ENCODE measurements around the gene HHAT.

Gene HHAT

DNA sequence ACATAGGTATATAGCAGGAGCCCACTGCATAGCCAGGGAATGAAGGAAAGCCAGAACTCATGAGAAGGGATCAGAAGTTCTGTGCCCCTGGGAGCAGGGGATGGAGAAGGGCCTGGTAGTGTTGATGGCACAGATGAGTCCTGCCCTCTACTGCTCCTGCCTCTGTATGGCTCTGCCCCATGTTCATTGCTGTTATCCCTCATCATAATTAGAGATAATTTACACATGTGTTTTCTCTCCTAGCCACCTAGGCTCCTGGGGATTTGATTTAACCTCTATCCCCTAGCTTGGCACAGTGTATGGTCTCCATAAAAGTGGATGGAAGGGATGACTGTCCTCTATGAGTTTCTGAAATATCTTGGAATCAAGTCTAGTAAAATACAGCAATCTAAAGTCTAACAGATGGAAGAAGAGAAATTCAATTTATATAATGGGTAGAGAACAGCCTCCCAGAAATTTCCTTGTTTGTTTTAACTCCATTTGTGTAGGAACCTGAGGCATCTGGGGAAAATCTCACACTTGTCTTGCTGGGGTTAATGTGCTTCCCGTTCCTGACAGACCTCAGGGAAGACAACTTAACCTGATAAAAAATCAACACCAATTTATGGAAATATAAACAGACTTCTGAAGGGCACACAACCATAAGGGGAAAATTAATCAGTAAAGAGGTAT lies 393.8 kb downstream of the HHAT start:
- TF ChIP-seq, protein P1, sequence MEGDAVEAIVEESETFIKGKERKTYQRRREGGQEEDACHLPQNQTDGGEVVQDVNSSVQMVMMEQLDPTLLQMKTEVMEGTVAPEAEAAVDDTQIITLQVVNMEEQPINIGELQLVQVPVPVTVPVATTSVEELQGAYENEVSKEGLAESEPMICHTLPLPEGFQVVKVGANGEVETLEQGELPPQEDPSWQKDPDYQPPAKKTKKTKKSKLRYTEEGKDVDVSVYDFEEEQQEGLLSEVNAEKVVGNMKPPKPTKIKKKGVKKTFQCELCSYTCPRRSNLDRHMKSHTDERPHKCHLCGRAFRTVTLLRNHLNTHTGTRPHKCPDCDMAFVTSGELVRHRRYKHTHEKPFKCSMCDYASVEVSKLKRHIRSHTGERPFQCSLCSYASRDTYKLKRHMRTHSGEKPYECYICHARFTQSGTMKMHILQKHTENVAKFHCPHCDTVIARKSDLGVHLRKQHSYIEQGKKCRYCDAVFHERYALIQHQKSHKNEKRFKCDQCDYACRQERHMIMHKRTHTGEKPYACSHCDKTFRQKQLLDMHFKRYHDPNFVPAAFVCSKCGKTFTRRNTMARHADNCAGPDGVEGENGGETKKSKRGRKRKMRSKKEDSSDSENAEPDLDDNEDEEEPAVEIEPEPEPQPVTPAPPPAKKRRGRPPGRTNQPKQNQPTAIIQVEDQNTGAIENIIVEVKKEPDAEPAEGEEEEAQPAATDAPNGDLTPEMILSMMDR (IDR thresholded peaks at IDR 0.05; ENCODE audit: low read length), result no peak
- TF ChIP-seq EZH2phosphoT487 (IDR thresholded peaks at IDR 0.05; ENCODE audit: low read length), result no peak
- TF ChIP-seq EZH2 (optimal IDR thresholded peaks at IDR 0.05; ENCODE audit: low read depth, low read length), result no peak
- Histone ChIP-seq H3K36me3 (replicated peaks; ENCODE audit: insufficient read depth, low read length) (no peaks in the 10 kb centered on the region), H3F3A (ENCODE audit: insufficient read depth, low read length) (no peaks in the 10 kb centered on the region), H3K4me2 (ENCODE audit: low read depth, low read length) (no peak overlapping the region), H3K27me3 (replicated peaks; ENCODE audit: insufficient read depth, low read length) (no peaks in the 10 kb centered on the region), H2AFZ (ENCODE audit: low read length) (no peak overlapping the region), H3K9ac (ENCODE audit: low read length) (no peak overlapping the region), H3K9me3 (replicated peaks; ENCODE audit: insufficient read depth, low read length) (no peaks in the 10 kb centered on the region), H4K20me1 (ENCODE audit: insufficient read depth, low read length) (no peaks in the 10 kb centered on the region), H3K4me3 (ENCODE audit: low read length) (no peak overlapping the region), H3K79me2 (ENCODE audit: low read length) (no peaks in the 10 kb centered on the region), H3K9me2 (replicated peaks; ENCODE audit: insufficient read depth, low read length) (no peaks in the 10 kb centered on the region), H3K27ac (ENCODE audit: low read length) (no peak overlapping the region), H3K4me1 (ENCODE audit: low read length) (no peaks in the 10 kb centered on the region)
- no peak for DNase-seq

DNA sequence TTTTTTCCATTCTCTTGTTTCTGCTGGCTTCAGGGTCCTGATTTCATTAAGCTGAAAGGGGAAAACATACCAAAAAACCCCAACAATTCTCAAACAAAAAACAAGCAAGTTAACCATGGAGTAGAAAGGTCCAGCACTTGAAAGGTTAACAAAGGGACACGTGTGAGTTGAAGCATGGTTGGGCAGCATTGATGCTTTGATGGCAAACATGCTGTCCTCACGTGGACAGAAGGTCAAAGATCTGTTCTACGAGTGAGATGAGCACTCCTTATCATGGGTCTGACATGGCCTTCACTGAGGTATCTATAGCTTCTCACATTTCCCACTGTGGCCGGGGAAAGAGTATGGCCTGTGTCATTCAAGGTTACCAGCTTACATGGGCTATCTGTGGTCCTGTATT lies 394.9 kb downstream of the HHAT start:
- TF ChIP-seq, protein P1 (IDR thresholded peaks at IDR 0.05; ENCODE audit: low read length), result no peak
- TF ChIP-seq EZH2 (optimal IDR thresholded peaks at IDR 0.05; ENCODE audit: low read depth, low read length), result no peak
- TF ChIP-seq EZH2phosphoT487 (IDR thresholded peaks at IDR 0.05; ENCODE audit: low read length), result no peak
- no peak overlapping the region for H3K9ac ChIP-seq (ENCODE audit: low read length)

DNA sequence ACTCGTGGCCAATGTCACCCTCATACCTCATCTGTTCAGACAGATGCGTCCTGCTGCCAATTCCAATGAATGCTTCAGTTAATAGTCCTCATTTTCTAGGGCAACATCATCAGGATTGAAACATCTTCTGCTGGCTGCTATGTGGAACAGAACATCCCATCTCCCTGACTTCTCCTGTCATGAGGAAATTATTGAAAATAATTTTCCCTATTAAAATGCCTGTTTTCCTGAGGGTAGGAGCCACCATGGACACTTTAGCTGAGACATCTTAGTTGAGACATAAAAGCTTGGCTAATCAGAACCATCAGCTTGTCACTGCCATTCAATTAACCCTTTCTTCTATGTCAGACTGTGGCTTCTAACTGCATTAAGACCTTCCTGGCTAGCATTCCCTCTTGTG lies 396.1 kb downstream of the HHAT start:
- Histone ChIP-seq H3K27me3 (replicated peaks; ENCODE audit: insufficient read depth, low read length) (no peaks in the 10 kb centered on the region), H4K20me1 (ENCODE audit: insufficient read depth, low read length) (no peaks in the 10 kb centered on the region), H3K4me3 (ENCODE audit: low read length) (no peak overlapping the region), H3K79me2 (ENCODE audit: low read length) (no peaks in the 10 kb centered on the region), H3K4me1 (ENCODE audit: low read length) (no peaks in the 10 kb centered on the region), H3K9me3 (replicated peaks; ENCODE audit: insufficient read depth, low read length) (no peaks in the 10 kb centered on the region), H3K4me2 (ENCODE audit: low read depth, low read length) (no peak overlapping the region), H3F3A (ENCODE audit: insufficient read depth, low read length) (no peaks in the 10 kb centered on the region), H3K36me3 (replicated peaks; ENCODE audit: insufficient read depth, low read length) (no peaks in the 10 kb centered on the region), H3K27ac (ENCODE audit: low read length) (no peak overlapping the region), H2AFZ (ENCODE audit: low read length) (no peak overlapping the region), H3K9me2 (replicated peaks; ENCODE audit: insufficient read depth, low read length) (no peaks in the 10 kb centered on the region), H3K9ac (ENCODE audit: low read length) (no peak overlapping the region)
- TF ChIP-seq EZH2phosphoT487 (IDR thresholded peaks at IDR 0.05; ENCODE audit: low read length) (no peak), EZH2 (optimal IDR thresholded peaks at IDR 0.05; ENCODE audit: low read depth, low read length) (no peak)
- TF ChIP-seq, protein P1 (IDR thresholded peaks at IDR 0.05; ENCODE audit: low read length), result no peak
- DNase-seq, result no peak

More for the DNA sequence above, 394.9 kb downstream of the HHAT start:
- DNase-seq, result no peak
- H3K27me3 ChIP-seq (replicated peaks; ENCODE audit: insufficient read depth, low read length), result no peaks in the 10 kb centered on the region
- no peak overlapping the region for H3K27ac ChIP-seq (ENCODE audit: low read length)
- no peaks in the 10 kb centered on the region for H3K36me3 ChIP-seq (replicated peaks; ENCODE audit: insufficient read depth, low read length)
- no peak overlapping the region for H3K4me3 ChIP-seq (ENCODE audit: low read length)
- H3F3A ChIP-seq (ENCODE audit: insufficient read depth, low read length), result no peaks in the 10 kb centered on the region
- H3K9me3 ChIP-seq (replicated peaks; ENCODE audit: insufficient read depth, low read length), result no peaks in the 10 kb centered on the region
- H3K4me2 ChIP-seq (ENCODE audit: low read depth, low read length), result no peak overlapping the region
- H3K9me2 ChIP-seq (replicated peaks; ENCODE audit: insufficient read depth, low read length), result no peaks in the 10 kb centered on the region
- H3K79me2 ChIP-seq (ENCODE audit: low read length), result no peaks in the 10 kb centered on the region
- H2AFZ ChIP-seq (ENCODE audit: low read length), result no peak overlapping the region
- H3K4me1 ChIP-seq (ENCODE audit: low read length), result no peaks in the 10 kb centered on the region
- no peaks in the 10 kb centered on the region for H4K20me1 ChIP-seq (ENCODE audit: insufficient read depth, low read length)

All from MM.1S (cell line).